WTC11 (cell line): ENCODE data around the gene GRAMD2A. TPM values are rescaled to one million over a fixed set of nuclear protein-coding genes. Genes with fewer than 3 reads are reported as not detected.

Experiments
- ATAC-seq: fragments of 200-7000 bp; cut with Tn5 transposase; 2 replicates; pipeline ENCODE4 v1.10.0; 2021; ENCODE audit warnings: mild to moderate bottlenecking, moderate library complexity
- CTCF ChIA-PET: fragments of 300-600 bp; sonication (Branson Sonifier 250); formaldehyde crosslinking; loops from one replicate; lab custom pipeline; 2021; ENCODE audit warnings: antibody characterized with exemption; lab: Charles Lee
- POLR2A ChIA-PET: fragments of 350-600 bp; sonication (Branson Sonifier 250); formaldehyde crosslinking; loops from one replicate; lab custom pipeline; 2021; ENCODE audit warnings: antibody characterized with exemption; lab: Charles Lee
- DNase-seq: peaks from one replicate; pipeline ENCODE4 v3.0.0; 2021; ENCODE audit warnings: low spot score
- H3K27ac Mint-ChIP-seq: 2 replicates; pipeline ENCODE4 v1.8.0; 2021; ENCODE audit warnings: mixed read lengths
- H3K27me3 Mint-ChIP-seq: 2 replicates; pipeline ENCODE4 v1.8.0; 2021; ENCODE audit warnings: low read depth, mild to moderate bottlenecking, moderate library complexity, mixed read lengths
- H3K36me3 Mint-ChIP-seq: 2 replicates; pipeline ENCODE4 v1.8.0; 2021; ENCODE audit warnings: mixed read lengths
- H3K4me1 Mint-ChIP-seq: 2 replicates; pipeline ENCODE4 v1.8.0; 2022; ENCODE audit warnings: mixed read lengths
- H3K4me3 Mint-ChIP-seq: 2 replicates; pipeline ENCODE4 v1.8.0; 2021; ENCODE audit warnings: mild to moderate bottlenecking, moderate library complexity, mixed read lengths
- H3K9me3 Mint-ChIP-seq: 2 replicates; pipeline ENCODE4 v1.8.0; 2021; ENCODE audit warnings: mixed read lengths
- CREB1 ChIP-seq: sonication (generic); formaldehyde crosslinking; IDR thresholded peaks from 2 replicates; pipeline ENCODE4 v1.8.0; 2023; ENCODE audit warnings: mild to moderate bottlenecking, missing genetic modification reagents
- E2F1 ChIP-seq: sonication (generic); formaldehyde crosslinking; IDR thresholded peaks from 2 replicates; pipeline ENCODE4 v1.8.0; 2022; ENCODE audit warnings: mild to moderate bottlenecking, missing genetic modification reagents
- FOXJ3 ChIP-seq: sonication (generic); formaldehyde crosslinking; IDR thresholded peaks from 2 replicates; pipeline ENCODE4 v1.9.0; 2021; ENCODE audit warnings: missing genetic modification reagents, mild to moderate bottlenecking, borderline replicate concordance
- FOXP1 ChIP-seq: sonication (generic); formaldehyde crosslinking; IDR thresholded peaks from 2 replicates; pipeline ENCODE4 v1.8.0; 2022; ENCODE audit warnings: missing genetic modification reagents, mild to moderate bottlenecking, moderate library complexity, borderline replicate concordance
- GABPB1 ChIP-seq: sonication (generic); formaldehyde crosslinking; IDR thresholded peaks from 2 replicates; pipeline ENCODE4 v1.8.1; 2023; ENCODE audit warnings: mild to moderate bottlenecking, missing genetic modification reagents
- IRF2 ChIP-seq: sonication (generic); formaldehyde crosslinking; IDR thresholded peaks from 2 replicates; pipeline ENCODE4 v1.8.0; 2022; ENCODE audit warnings: low read depth, missing genetic modification reagents, borderline replicate concordance
- MYBL2 ChIP-seq: sonication (generic); formaldehyde crosslinking; IDR thresholded peaks from 2 replicates; pipeline ENCODE4 v1.8.1; 2023; ENCODE audit warnings: mild to moderate bottlenecking, moderate library complexity, missing genetic modification reagents
- RELA ChIP-seq: sonication (generic); formaldehyde crosslinking; IDR thresholded peaks from 2 replicates; pipeline ENCODE4 v1.8.1; 2022; ENCODE audit warnings: missing genetic modification reagents, mild to moderate bottlenecking, borderline replicate concordance
- TEAD4 ChIP-seq: sonication (generic); formaldehyde crosslinking; IDR thresholded peaks from 2 replicates; pipeline ENCODE4 v1.8.0; 2022; ENCODE audit warnings: mild to moderate bottlenecking, missing genetic modification reagents
- USF2 ChIP-seq: sonication (generic); formaldehyde crosslinking; IDR thresholded peaks from 2 replicates; pipeline ENCODE4 v1.8.1; 2023; ENCODE audit warnings: mild to moderate bottlenecking, missing genetic modification reagents, moderate library complexity
- ZNF121 ChIP-seq: sonication (generic); formaldehyde crosslinking; IDR thresholded peaks from 2 replicates; pipeline ENCODE4 v1.8.0; 2023; ENCODE audit warnings: missing genetic modification reagents
- ZNF532 ChIP-seq: fragments of 250-450 bp; sonication (Bioruptor Pico); IDR thresholded peaks from 2 replicates; pipeline ENCODE4 v1.9.0; 2021; ENCODE audit warnings: mild to moderate bottlenecking, borderline replicate concordance
- ZSCAN18 ChIP-seq: fragments of 250-450 bp; sonication (Bioruptor Pico); IDR thresholded peaks from 2 replicates; pipeline ENCODE4 v2.1.2; 2022; ENCODE audit warnings: mild to moderate bottlenecking, moderate library complexity
- total RNA-seq: library from RNA; stranded (reverse); gene quantifications from 3 replicates; pipeline ENCODE4 v1.2.3, GENCODE V29; 2021

Gene GRAMD2A
- total RNA-seq, 1 experiment from 2014 or later, result 1.9 TPM

- TF ChIP-seq E2F1 (CRISPR knock-in tag) (no peak), USF2 (CRISPR knock-in tag) (peak; percentile 46; the same call in 1 of the 2 replicates), IRF2 (CRISPR knock-in tag) (no peak), MYBL2 (CRISPR knock-in tag) (0 out of 2 replicates have a peak, but pooled peaks have one; percentile 19)
Measured at GRCh38 chr15:72184165-72184811, 13.3 kb downstream of the GRAMD2A start (continued).

- CTCF ChIA-PET, result interaction anchor here (1.0 to 2.5 kb wide), 5 partner anchors 14 to 381 kb away, joined by 3 to 9 read pairs (median 5); partner anchors contain the start of gene GRAMD2A
- peak; percentile 4; the same call in 1 of the 2 replicates for ATAC-seq
- no peak for TF ChIP-seq TEAD4 (CRISPR knock-in tag)
- no peak for TF ChIP-seq FOXJ3 (CRISPR knock-in tag)
- TF ChIP-seq RELA (CRISPR knock-in tag), result no peak
- no peak for TF ChIP-seq ZNF532 (CRISPR knock-in tag)
- no peak for TF ChIP-seq ZNF121 (CRISPR knock-in tag)
- TF ChIP-seq FOXP1 (CRISPR knock-in tag), result no peak
- TF ChIP-seq ZSCAN18 (CRISPR knock-in tag), result no peak
- peaks cover 19% of the 10 kb centered on the region for H3K27me3 Mint-ChIP-seq
- no peaks in the 10 kb centered on the region for H3K9me3 Mint-ChIP-seq
- DNase-seq, result no peak
- no peak overlapping the region for H3K27ac Mint-ChIP-seq
- POLR2A ChIA-PET, result no interaction called here
- H3K4me1 Mint-ChIP-seq, result peaks cover 11% of the 10 kb centered on the region
- H3K4me3 Mint-ChIP-seq, result peak overlapping the region; percentile 59
- H3K36me3 Mint-ChIP-seq, result no peaks in the 10 kb centered on the region
Measured at GRCh38 chr15:72183781-72184164, 13.8 kb downstream of the GRAMD2A start.

- no peaks in the 10 kb centered on the region for H3K9me3 Mint-ChIP-seq
- H3K27me3 Mint-ChIP-seq, result peaks cover 19% of the 10 kb centered on the region
- H3K4me3 Mint-ChIP-seq, result no peak overlapping the region
- TF ChIP-seq CREB1 (CRISPR knock-in tag) (no peak), GABPB1 (peak; percentile 70)
- TF ChIP-seq, all 79 proteins: peak for 1
- POLR2A ChIA-PET, result no interaction called here
- peaks cover 11% of the 10 kb centered on the region for H3K4me1 Mint-ChIP-seq
- ATAC-seq, result no peak
- H3K36me3 Mint-ChIP-seq, result no peaks in the 10 kb centered on the region
- DNase-seq, result no peak
- CTCF ChIA-PET, result interaction anchor here (2.5 kb wide), 1 partner anchor 15 kb away, joined by 9 read pairs; the partner anchor contains the start of gene GRAMD2A
- H3K27ac Mint-ChIP-seq, result no peak overlapping the region
Measured at GRCh38 chr15:72182673-72183072, 14.9 kb downstream of the GRAMD2A start.
